A549 (cell line): ENCODE data around the gene BMP7. TPM values are rescaled to one million over a fixed set of nuclear protein-coding genes. Genes with fewer than 3 reads are reported as not detected.

Experiments used
- ATAC-seq, 2 experiments: fragments of 200-7000 bp in 1 of 2; fragments of >200 bp in 1 of 2; cut with Nextera tagmentation in 1 of 2; cut with Tn5 transposase in 1 of 2; 3 replicates each; pipeline versions ENCODE4 v1.8.0 to v1.9.1; 2018 to 2020; ENCODE audit warnings: mild to moderate bottlenecking in 1 of 2, moderate library complexity in 1 of 2
- CTCF ChIA-PET: fragments of 300-600 bp; sonication (Branson Sonifier 250); formaldehyde crosslinking; extraction: SDS; loops from one replicate; lab custom pipeline; 2021; ENCODE audit warnings: antibody characterized with exemption, inconsistent platforms; lab: Yijun Ruan, JAX
- POLR2A ChIA-PET: fragments of 350-600 bp; formaldehyde crosslinking; extraction: SDS; loops from one replicate; lab custom pipeline; 2021; ENCODE audit warnings: antibody characterized with exemption, inconsistent platforms; lab: Yijun Ruan, JAX
- DNase-seq, 2 experiments: peaks; one replicate each; pipeline versions ENCODE4 v3.0.0 to v3.0.0-alpha.2; 2011 to 2016; ENCODE audit warnings: low read depth in 1 of 2, low spot score in 1 of 2
- FAIRE-seq: peaks from 2 replicates; lab custom pipeline; 2011; peaks lifted over from hg19 to GRCh38; lab: Jason Lieb, UNC
- H3K27ac ChIP-seq, 2 experiments: fragments of >200 bp; sonication (Bioruptor Twin); formaldehyde crosslinking; 3 replicates each; pipeline ENCODE4 v1.5.1; 2016 to 2017
- H3K4me1 ChIP-seq: fragments of >200 bp; sonication (Bioruptor Twin); formaldehyde crosslinking; 3 replicates; pipeline ENCODE4 v1.6.1; 2016
- H3K4me2 ChIP-seq: fragments of >200 bp; sonication (Bioruptor Twin); formaldehyde crosslinking; 3 replicates; pipeline ENCODE4 v1.6.1; 2016
- H3K4me3 ChIP-seq: fragments of >200 bp; sonication (Bioruptor Twin); formaldehyde crosslinking; 3 replicates; pipeline ENCODE4 v1.5.1; 2016
- H3K9me3 ChIP-seq: fragments of >200 bp; sonication (Bioruptor Twin); formaldehyde crosslinking; 3 replicates; pipeline ENCODE4 v1.6.1; 2016
- CBX2 ChIP-seq: fragments of 200-600 bp; sonication (generic); IDR thresholded peaks from 2 replicates; pipeline ENCODE4 v1.6.1; 2016; ENCODE audit warnings: low read depth, mild to moderate bottlenecking, borderline replicate concordance
- FOSL2 ChIP-seq, 2 experiments: fragments of 450-650 bp in 1 of 2; fragments of >200 bp in 1 of 2; sonication (Bioruptor Twin) in 1 of 2; formaldehyde crosslinking; IDR thresholded peaks; 2 replicates each; pipeline versions ENCODE4 v1.5.0 to v1.6.1; 2016 to 2020; ENCODE audit warnings: mild to moderate bottlenecking in 1 of 2, moderate library complexity in 1 of 2
- HOXB5 ChIP-seq: fragments of 250-450 bp; sonication (Bioruptor Pico); IDR thresholded peaks from 2 replicates; pipeline ENCODE4 v1.5.0; 2020; ENCODE audit warnings: mild to moderate bottlenecking, moderate library complexity
- JUNB ChIP-seq: fragments of >200 bp; sonication (Bioruptor Twin); formaldehyde crosslinking; IDR thresholded peaks from 2 replicates; pipeline ENCODE4 v1.6.1; 2016
- NR3C1 ChIP-seq: fragments of >200 bp; sonication (Bioruptor Twin); formaldehyde crosslinking; IDR thresholded peaks from 3 replicates; pipeline ENCODE4 v1.6.1; 2017
- PHF8 ChIP-seq: fragments of 200-600 bp; sonication (generic); IDR thresholded peaks from 2 replicates; pipeline ENCODE4 v1.6.1; 2016; ENCODE audit warnings: low read depth, mild to moderate bottlenecking, antibody characterized with exemption, moderate library complexity, borderline replicate concordance
- RARB ChIP-seq: fragments of 250-450 bp; sonication (Bioruptor Pico); IDR thresholded peaks from 2 replicates; pipeline ENCODE4 v1.8.0; 2021; ENCODE audit warnings: mild to moderate bottlenecking, moderate library complexity
- RNF2 ChIP-seq: fragments of 200-600 bp; sonication (generic); IDR thresholded peaks from 2 replicates; pipeline ENCODE4 v1.6.1; 2016; ENCODE audit warnings: low read depth, mild to moderate bottlenecking, antibody characterized with exemption, moderate library complexity, borderline replicate concordance
- SMC3 ChIP-seq: fragments of >200 bp; sonication (Bioruptor Twin); formaldehyde crosslinking; IDR thresholded peaks from 3 replicates; pipeline ENCODE4 v1.6.1; 2018; ENCODE audit warnings: inconsistent platforms
- TFCP2L1 ChIP-seq: fragments of 250-450 bp; sonication (Bioruptor Pico); IDR thresholded peaks from 2 replicates; pipeline ENCODE4 v1.5.0; 2021; ENCODE audit warnings: mild to moderate bottlenecking
- TP53 ChIP-seq: fragments of 250-450 bp; sonication (Bioruptor Pico); IDR thresholded peaks from 2 replicates; pipeline ENCODE4 v1.5.0; 2021; ENCODE audit warnings: mild to moderate bottlenecking, moderate library complexity
- WGBS: methylation state at CpG from one replicate; pipeline ENCODE4 v1.1.6; 2017; ENCODE audit errors: missing lambda C conversion rate; 5-methylcytosine and 5-hydroxymethylcytosine counted together
- polyA plus RNA-seq, 4 experiments: library from polyadenylated mRNA; depleted of rRNA in 3 of 4; stranded (reverse); fragments of >200 nt; fragmentation: RNase III in 1 of 4; extraction: RNeasy Plus Mini Kit Qiagen cat#74134 plus additional on column Dnase treatment in 1 of 4; gene quantifications; 2 replicates in 3 of 4; 3 replicates in 1 of 4; pipeline ENCODE4 v1.2.3, GENCODE V29; 2011 to 2017
- TF ChIP-seq, protein P1 (sequence below): fragments of 450-650 bp; IDR thresholded peaks from 2 replicates; pipeline ENCODE4 v1.6.1; 2014; ENCODE audit warnings: antibody characterized with exemption
- TF ChIP-seq, protein P2 (sequence below): IDR thresholded peaks from 2 replicates; pipeline ENCODE4 v1.6.1; 2012; ENCODE audit warnings: low read depth, borderline replicate concordance
- TF ChIP-seq, protein P3 (sequence below): fragments of >200 bp; sonication (Bioruptor Twin); formaldehyde crosslinking; IDR thresholded peaks from 3 replicates; pipeline ENCODE4 v1.5.1; 2016
- TF ChIP-seq, protein P4 (sequence below): fragments of 200-600 bp; sonication (generic); IDR thresholded peaks from 2 replicates; pipeline ENCODE4 v1.6.1; 2016; ENCODE audit warnings: antibody characterized with exemption, mild to moderate bottlenecking, moderate library complexity

BMP7 gene
- polyA plus RNA-seq, 2 of the 4 experiments (the other 2 are of a cell fraction), result 0.08 to 0.22 TPM

DNA sequence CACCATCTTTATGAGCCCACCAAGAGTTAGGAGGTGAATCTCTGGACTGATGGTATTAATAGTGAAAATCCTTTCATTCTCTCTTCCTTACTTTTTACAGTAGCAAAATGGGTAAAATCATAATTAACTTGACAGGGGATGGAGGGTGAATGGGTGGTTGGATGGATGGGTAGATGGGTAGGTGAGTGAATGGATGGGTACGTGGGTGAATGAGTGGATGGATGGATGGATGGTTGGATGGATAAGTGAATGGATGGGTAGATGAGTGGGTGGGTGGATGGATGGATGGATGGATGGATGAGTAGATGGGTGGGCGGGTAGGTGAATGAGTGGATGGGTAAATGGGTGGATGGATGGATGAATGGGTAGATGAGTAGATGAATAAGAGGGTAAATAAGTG is 63.2 kb downstream of the BMP7 start:
- Histone ChIP-seq H3K27ac (no peak overlapping the region), H3K4me2 (no peak overlapping the region), H3K4me3 (no peak overlapping the region)
- TF ChIP-seq NR3C1 (no peak), RARB (no peak), TP53 (no peak), SMC3 (no peak), RNF2 (no peak), HOXB5 (CRISPR knock-in tag) (no peak), PHF8 (no peak), JUNB (no peak), CBX2 (no peak)
- TF ChIP-seq, protein P1, sequence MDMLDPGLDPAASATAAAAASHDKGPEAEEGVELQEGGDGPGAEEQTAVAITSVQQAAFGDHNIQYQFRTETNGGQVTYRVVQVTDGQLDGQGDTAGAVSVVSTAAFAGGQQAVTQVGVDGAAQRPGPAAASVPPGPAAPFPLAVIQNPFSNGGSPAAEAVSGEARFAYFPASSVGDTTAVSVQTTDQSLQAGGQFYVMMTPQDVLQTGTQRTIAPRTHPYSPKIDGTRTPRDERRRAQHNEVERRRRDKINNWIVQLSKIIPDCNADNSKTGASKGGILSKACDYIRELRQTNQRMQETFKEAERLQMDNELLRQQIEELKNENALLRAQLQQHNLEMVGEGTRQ, result no peak
- TF ChIP-seq, protein P2, sequence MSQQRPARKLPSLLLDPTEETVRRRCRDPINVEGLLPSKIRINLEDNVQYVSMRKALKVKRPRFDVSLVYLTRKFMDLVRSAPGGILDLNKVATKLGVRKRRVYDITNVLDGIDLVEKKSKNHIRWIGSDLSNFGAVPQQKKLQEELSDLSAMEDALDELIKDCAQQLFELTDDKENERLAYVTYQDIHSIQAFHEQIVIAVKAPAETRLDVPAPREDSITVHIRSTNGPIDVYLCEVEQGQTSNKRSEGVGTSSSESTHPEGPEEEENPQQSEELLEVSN, result no peak
- TF ChIP-seq, protein P3, sequence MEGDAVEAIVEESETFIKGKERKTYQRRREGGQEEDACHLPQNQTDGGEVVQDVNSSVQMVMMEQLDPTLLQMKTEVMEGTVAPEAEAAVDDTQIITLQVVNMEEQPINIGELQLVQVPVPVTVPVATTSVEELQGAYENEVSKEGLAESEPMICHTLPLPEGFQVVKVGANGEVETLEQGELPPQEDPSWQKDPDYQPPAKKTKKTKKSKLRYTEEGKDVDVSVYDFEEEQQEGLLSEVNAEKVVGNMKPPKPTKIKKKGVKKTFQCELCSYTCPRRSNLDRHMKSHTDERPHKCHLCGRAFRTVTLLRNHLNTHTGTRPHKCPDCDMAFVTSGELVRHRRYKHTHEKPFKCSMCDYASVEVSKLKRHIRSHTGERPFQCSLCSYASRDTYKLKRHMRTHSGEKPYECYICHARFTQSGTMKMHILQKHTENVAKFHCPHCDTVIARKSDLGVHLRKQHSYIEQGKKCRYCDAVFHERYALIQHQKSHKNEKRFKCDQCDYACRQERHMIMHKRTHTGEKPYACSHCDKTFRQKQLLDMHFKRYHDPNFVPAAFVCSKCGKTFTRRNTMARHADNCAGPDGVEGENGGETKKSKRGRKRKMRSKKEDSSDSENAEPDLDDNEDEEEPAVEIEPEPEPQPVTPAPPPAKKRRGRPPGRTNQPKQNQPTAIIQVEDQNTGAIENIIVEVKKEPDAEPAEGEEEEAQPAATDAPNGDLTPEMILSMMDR, result no peak
- TF ChIP-seq, all 56 proteins: peak for 0
- ChIA-PET POLR2A (no interaction called here), CTCF (no interaction called here)
- no peak for DNase-seq
- peaks cover 9% of the 10 kb centered on the region for H3K9me3 ChIP-seq
- no peak for ATAC-seq
- H3K4me1 ChIP-seq, result peaks cover 9% of the 10 kb centered on the region; the same call in 2 of the 3 replicates
- WGBS, result 5% methylated on average over 2 of the region's 2 CpGs
- FAIRE-seq, result no peak

DNA sequence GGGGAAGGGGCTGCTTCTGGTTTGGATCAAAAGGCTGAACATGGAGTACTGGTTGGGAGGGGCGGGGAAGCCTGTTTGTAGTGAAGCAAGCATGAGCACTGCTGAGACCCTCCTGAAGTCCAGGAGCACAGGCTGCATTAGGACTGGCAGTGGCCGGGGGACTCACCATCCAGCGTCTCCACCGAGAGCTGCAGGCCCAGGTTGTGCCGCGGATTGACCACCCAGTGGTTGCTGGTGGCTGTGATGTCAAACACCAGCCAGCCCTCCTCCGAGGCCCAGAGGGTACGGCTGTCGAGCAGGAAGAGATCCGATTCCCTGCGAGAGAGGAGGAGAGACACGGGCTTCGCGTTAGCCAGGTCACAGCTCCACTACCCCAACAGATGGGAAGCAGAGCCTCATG is 64.1 kb downstream of the BMP7 start:
- POLR2A ChIA-PET, result no interaction called here
- CTCF ChIA-PET, result no interaction called here
- Histone ChIP-seq H3K4me2 (no peak overlapping the region), H3K4me1 (peaks cover 9% of the 10 kb centered on the region; the same call in 2 of the 3 replicates), H3K4me3 (no peak overlapping the region), H3K27ac (no peak overlapping the region), H3K9me3 (peaks cover 9% of the 10 kb centered on the region)
- no peak for ATAC-seq
- no peak for FAIRE-seq
- TF ChIP-seq TFCP2L1 (CRISPR knock-in tag) (no peak), FOSL2 (IDR thresholded peaks at IDR 0.05) (no peak), FOSL2 (CRISPR knock-in tag; IDR thresholded peaks at IDR 0.05) (no peak), RNF2 (no peak), SMC3 (no peak)
- TF ChIP-seq, protein P2, result no peak
- TF ChIP-seq, protein P4, sequence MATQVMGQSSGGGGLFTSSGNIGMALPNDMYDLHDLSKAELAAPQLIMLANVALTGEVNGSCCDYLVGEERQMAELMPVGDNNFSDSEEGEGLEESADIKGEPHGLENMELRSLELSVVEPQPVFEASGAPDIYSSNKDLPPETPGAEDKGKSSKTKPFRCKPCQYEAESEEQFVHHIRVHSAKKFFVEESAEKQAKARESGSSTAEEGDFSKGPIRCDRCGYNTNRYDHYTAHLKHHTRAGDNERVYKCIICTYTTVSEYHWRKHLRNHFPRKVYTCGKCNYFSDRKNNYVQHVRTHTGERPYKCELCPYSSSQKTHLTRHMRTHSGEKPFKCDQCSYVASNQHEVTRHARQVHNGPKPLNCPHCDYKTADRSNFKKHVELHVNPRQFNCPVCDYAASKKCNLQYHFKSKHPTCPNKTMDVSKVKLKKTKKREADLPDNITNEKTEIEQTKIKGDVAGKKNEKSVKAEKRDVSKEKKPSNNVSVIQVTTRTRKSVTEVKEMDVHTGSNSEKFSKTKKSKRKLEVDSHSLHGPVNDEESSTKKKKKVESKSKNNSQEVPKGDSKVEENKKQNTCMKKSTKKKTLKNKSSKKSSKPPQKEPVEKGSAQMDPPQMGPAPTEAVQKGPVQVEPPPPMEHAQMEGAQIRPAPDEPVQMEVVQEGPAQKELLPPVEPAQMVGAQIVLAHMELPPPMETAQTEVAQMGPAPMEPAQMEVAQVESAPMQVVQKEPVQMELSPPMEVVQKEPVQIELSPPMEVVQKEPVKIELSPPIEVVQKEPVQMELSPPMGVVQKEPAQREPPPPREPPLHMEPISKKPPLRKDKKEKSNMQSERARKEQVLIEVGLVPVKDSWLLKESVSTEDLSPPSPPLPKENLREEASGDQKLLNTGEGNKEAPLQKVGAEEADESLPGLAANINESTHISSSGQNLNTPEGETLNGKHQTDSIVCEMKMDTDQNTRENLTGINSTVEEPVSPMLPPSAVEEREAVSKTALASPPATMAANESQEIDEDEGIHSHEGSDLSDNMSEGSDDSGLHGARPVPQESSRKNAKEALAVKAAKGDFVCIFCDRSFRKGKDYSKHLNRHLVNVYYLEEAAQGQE, result no peak
- 25% methylated on average over 1 of the region's 14 CpGs for WGBS
- no peak for DNase-seq
